GM19240 (cell line): Measurements from ENCODE around the gene RNASE8.

Source experiments
- DNase-seq: peaks from one replicate; pipeline ENCODE4 v3.0.0; 2011; ENCODE audit warnings: low spot score; ENCODE audit not compliant: insufficient read length

RNASE8 gene

DNA sequence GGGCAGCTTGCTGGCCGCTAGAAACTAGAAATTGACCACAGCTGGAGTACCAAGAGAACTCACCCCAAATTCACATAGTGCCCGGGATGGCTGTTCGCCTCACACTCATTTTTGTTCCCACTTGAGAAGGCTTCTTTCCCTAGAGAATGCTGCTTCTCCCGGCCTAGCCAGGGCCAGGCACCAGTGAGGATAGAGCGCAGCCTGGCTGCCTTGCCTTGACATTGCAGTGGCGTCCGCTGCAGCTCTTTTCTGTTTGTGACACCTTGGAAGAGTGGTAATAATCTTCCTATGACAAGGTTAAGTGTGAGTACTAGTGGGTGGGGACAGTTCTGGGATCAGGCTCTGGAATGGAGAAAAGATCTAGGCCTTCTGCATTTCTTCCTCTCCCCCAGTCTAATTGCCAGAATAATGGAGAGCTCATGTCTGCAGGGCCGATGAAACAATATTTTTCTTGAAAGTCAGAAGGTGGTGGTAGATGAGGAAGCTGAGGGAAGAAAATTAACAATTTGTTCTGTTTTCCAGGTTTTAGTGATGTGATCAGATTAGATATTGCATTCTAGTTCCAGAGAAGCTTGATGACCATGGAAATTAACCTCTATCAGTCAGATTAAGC, 46.9 kb downstream of the RNASE8 start:
- no peak for DNase-seq

- no peak for DNase-seq
These were observed 47.5 kb downstream of the RNASE8 start for GRCh38 chr14:21105095-21105494.

- DNase-seq, result no peak
These were observed 48.5 kb downstream of the RNASE8 start for GRCh38 chr14:21106176-21106497.

DNA sequence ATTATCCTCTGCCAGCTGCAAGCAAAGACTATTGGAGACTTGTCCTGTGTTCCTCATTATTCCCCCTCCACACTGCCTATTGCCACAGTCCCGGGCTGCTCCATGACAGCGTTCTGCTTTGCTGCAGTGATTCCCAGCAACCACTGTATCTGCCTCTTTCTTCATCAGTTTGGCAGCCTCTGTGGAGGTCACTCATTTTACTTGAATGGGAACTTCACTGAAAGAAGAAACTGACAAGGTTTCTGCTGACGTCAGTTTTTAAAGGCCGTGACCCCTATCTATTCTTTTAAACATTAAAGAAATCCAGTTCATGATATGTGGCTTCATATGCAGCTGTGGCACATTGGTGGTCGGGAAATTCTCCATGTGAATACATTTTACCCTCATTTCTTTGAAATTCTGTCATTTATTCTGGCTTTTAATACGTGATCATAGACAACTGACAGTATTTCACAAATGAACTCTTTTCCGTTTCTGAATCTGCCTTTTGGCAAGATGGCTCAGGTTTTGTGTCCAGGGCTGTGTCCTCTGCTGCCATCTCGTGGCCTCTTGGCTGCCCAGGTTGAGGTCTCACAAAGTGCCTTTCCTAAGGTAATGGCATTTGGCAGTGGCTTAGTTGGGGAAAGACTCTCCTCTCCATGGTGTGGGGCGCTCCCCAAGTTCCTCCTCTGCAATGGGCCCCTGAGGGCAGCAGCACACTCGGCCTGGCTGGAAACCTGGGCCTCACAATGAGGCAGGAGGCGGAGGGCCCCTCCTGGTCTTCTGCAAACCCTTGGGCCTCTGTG, 49.1 kb downstream of the RNASE8 start:
- peak; percentile 32 for DNase-seq

DNA sequence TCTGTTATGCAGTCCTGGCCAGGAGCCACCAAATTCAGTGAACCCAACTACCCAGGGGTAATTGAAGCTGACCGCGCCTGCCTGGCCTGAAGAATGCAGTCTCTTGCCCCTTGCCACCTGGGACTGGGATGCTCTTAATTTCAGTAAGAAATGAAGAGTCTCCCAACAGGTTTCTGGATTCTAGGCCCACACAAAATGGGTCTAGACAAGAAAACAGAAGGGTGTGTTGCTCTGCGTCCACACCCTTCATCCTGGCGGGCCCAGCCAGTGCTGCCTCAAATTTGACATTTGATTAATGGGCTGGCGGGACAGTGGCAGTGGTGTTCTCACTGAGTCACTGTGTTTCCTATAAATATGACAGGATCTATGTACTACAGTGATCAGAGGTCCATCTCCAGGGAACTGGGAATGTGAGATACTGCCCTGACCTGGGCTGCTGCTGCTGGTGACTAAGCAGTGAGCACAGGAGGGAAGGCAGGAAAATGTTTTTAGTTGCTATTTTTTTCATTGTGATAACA, 49.7 kb downstream of the RNASE8 start:
- DNase-seq, result no peak
